ENCODE results near the gene UBE2D4.

DNA sequence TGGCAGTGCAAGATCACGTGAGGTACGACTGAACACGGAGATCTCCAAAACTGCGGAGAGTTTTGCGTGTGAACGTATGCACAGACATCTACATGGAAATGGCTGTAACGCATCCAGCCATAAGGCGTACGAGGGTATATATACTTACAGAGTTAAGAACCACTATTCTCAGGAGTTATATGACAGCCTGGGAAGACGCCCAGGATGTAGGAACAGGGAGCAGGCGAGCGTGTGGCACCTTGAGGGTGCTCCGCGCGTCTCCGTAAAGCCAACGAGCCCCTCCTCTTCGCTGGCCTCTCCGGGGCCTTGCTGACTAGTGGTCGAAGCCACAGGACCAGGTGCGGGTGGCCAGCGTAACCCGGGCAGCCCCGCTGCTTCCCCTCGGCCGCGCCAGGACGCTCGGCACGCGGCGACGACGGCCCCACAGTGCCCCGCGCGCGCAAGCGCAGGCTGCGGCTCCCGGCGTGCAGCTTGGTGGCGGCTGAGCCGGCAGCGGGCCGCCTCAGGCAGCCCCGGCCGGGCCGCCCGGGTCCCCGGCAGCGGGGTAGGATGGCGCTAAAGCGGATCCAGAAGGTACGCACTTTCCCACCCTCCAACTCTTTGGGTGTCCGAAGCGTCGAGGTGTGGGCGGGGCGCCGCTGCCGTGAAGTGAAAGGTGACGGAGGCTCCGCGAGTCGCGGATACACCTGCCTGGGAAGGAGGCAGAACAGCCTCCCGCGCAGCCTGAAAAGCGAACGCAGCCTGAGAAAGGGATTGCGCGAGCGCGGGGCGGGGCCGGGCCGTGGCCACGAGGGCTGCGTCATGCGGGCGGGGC, at the start of gene UBE2D4:
- peak; percentile 94 for TF ChIP-seq POLR2A (IDR thresholded peaks at IDR 0.05)
- TF ChIP-seq, protein P1, sequence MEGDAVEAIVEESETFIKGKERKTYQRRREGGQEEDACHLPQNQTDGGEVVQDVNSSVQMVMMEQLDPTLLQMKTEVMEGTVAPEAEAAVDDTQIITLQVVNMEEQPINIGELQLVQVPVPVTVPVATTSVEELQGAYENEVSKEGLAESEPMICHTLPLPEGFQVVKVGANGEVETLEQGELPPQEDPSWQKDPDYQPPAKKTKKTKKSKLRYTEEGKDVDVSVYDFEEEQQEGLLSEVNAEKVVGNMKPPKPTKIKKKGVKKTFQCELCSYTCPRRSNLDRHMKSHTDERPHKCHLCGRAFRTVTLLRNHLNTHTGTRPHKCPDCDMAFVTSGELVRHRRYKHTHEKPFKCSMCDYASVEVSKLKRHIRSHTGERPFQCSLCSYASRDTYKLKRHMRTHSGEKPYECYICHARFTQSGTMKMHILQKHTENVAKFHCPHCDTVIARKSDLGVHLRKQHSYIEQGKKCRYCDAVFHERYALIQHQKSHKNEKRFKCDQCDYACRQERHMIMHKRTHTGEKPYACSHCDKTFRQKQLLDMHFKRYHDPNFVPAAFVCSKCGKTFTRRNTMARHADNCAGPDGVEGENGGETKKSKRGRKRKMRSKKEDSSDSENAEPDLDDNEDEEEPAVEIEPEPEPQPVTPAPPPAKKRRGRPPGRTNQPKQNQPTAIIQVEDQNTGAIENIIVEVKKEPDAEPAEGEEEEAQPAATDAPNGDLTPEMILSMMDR (IDR thresholded peaks at IDR 0.05), result no peak

Measured in thyroid gland (tissue), 4 donors.